Suprapubic skin (tissue), 4 donors: ENCODE results near the gene YPEL2.

ENCODE experiments used
- EP300 ChIP-seq: sonication (generic); formaldehyde crosslinking; IDR thresholded peaks from one replicate; pipeline ENCODE4 v1.6.1; 2017; ENCODE audit warnings: antibody characterized with exemption
- POLR2A ChIP-seq, 2 donors: fragments of 450-650 bp; IDR thresholded peaks; one replicate each; pipeline ENCODE4 v1.6.1; 2017; ENCODE audit warnings: antibody characterized with exemption in 2 of 2, mild to moderate bottlenecking in 2 of 2, moderate library complexity in 2 of 2
- POLR2AphosphoS5 ChIP-seq, 3 donors: sonication (generic); formaldehyde crosslinking; IDR thresholded peaks; one replicate each; pipeline ENCODE4 v1.6.1; 2017; ENCODE audit warnings: antibody characterized with exemption in 3 of 3
- TF ChIP-seq, protein P1 (sequence below), 2 donors: fragments of 200-600 bp in 1 of 2; fragments of 450-650 bp in 1 of 2; sonication (generic) in 1 of 2; IDR thresholded peaks; one replicate each; pipeline ENCODE4 v1.5.1; 2016 to 2019; ENCODE audit warnings: antibody characterized with exemption in 2 of 2, mild to moderate bottlenecking in 1 of 2, moderate library complexity in 1 of 2

DNA sequence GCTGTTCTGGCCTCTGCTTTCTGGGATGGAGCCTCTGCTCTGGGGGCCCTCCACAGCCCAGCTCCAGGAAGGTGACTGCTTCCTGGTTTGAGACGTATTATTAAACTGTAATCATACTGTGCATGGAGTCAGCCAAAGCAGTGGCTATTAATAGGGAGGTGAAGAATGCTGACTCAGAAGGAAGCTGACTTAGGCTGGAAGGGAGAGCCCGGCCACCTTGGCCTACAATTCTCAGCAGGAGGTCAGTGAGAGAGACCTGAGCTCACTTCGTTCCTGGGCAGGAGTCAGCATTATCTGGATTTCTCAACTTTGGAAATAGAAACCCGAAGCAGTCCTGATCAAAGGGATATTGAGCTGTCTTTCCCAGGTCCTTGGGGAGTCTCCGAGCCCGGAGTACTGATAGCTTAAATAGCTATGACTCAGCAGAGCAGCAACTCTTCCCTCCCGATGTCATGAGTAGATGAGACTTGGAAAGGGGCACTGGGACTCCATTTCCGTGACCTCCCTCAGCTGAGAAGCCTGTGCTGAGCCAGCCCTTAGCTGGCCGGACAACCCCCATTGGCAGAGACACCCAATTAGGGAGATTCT, 91.8 kb downstream of the YPEL2 start:
- TF ChIP-seq, protein P1, sequence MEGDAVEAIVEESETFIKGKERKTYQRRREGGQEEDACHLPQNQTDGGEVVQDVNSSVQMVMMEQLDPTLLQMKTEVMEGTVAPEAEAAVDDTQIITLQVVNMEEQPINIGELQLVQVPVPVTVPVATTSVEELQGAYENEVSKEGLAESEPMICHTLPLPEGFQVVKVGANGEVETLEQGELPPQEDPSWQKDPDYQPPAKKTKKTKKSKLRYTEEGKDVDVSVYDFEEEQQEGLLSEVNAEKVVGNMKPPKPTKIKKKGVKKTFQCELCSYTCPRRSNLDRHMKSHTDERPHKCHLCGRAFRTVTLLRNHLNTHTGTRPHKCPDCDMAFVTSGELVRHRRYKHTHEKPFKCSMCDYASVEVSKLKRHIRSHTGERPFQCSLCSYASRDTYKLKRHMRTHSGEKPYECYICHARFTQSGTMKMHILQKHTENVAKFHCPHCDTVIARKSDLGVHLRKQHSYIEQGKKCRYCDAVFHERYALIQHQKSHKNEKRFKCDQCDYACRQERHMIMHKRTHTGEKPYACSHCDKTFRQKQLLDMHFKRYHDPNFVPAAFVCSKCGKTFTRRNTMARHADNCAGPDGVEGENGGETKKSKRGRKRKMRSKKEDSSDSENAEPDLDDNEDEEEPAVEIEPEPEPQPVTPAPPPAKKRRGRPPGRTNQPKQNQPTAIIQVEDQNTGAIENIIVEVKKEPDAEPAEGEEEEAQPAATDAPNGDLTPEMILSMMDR (IDR thresholded peaks at IDR 0.05) = no peak
- TF ChIP-seq POLR2AphosphoS5 (IDR thresholded peaks at IDR 0.05) = no peak
- no peak for TF ChIP-seq POLR2A (IDR thresholded peaks at IDR 0.05)
- no peak for TF ChIP-seq EP300
